ENCODE measurements around the gene CAPNS2. TPM values are rescaled to one million over a fixed set of nuclear protein-coding genes. Genes with fewer than 3 reads are reported as not detected.
"Not testable (repeated sequence)": the region's sequence is repeated elsewhere in the genome, so short reads cannot be mapped to it uniquely, and the experiment has no call there.

The CAPNS2 gene
- total RNA-seq, 1 experiment from 2014 or later: not detected

- Histone ChIP-seq H4K20me1 (ENCODE audit: insufficient read depth) (no peaks in the 10 kb centered on the region), H3K4me3 (replicated peaks in 1 of 2; ENCODE audit: low read depth in 1 of 2, low read length in 2 of 2) (no peak overlapping the region), H2AFZ (ENCODE audit: low read depth, low read length, poor library complexity, severe bottlenecking) (no peak overlapping the region), H3K79me2 (ENCODE audit: insufficient read depth, low read length) (no peaks in the 10 kb centered on the region), H3K9me2 (ENCODE audit: insufficient read depth) (no peaks in the 10 kb centered on the region), H3K9me3 (ENCODE audit: control insufficient read depth in 1 of 2, insufficient read depth in 1 of 2, low read depth in 1 of 2, low read length in 2 of 2) (no peaks in the 10 kb centered on the region), H3K4me2 (ENCODE audit: low read length) (no peak overlapping the region), H3K27me3 (ENCODE audit: insufficient read depth, low read length) (peaks cover 26% of the 10 kb centered on the region), H3K4me1 (ENCODE audit: control insufficient read depth in 1 of 2, insufficient read depth in 2 of 2, low read length in 2 of 2) (no peaks in the 10 kb centered on the region), H3K36me3 (ENCODE audit: control insufficient read depth in 1 of 2, insufficient read depth in 2 of 2, low read length in 2 of 2) (no peaks in the 10 kb centered on the region), H3K27ac (ENCODE audit: low read depth, low read length) (no peak overlapping the region), H3K9ac (ENCODE audit: low read length) (no peak overlapping the region)
- TF ChIP-seq RAD21 (IDR thresholded peaks at IDR 0.05; ENCODE audit: low read depth) (no peak), EZH2phosphoT487 (IDR thresholded peaks at IDR 0.05; ENCODE audit: borderline replicate concordance) (no peak), EGR1 (IDR thresholded peaks at IDR 0.05; ENCODE audit: low read depth) (no peak), CEBPB (IDR thresholded peaks at IDR 0.05; ENCODE audit: low read depth) (no peak), YY1 (IDR thresholded peaks at IDR 0.05; ENCODE audit: extremely low read depth, insufficient replicate concordance, low read depth, low read length) (no peak), CBX3 (IDR thresholded peaks at IDR 0.05; ENCODE audit: low read depth) (no peak), ZFX (IDR thresholded peaks at IDR 0.05) (no peak), EZH2 (IDR thresholded peaks at IDR 0.05) (no peak), POLR2A (IDR thresholded peaks at IDR 0.05; ENCODE audit: borderline replicate concordance, extremely low read depth, insufficient read depth, insufficient read length) (no peak)
- RAD21 ChIA-PET (ENCODE audit: low non-redundant PET in 1 of 2, low total read pairs in 2 of 2, uncharacterized antibody in 2 of 2, unreplicated experiment in 2 of 2): no interaction called here
- ATAC-seq (no peak), DNase-seq (ENCODE audit: low read depth, low spot score) (no peak)
- CTCF ChIA-PET: no interaction called here
- intact Hi-C loops (cut with micrococcal nuclease): no loop called here
- BruUV-seq (replicated peaks): no TSS peak
- POLR2A ChIA-PET: no interaction called here
These were observed 47.3 kb downstream of the CAPNS2 start for GRCh38 chr16:55613613-55614335.

- ChIA-PET CTCF (no interaction called here), POLR2A (no interaction called here), RAD21 (ENCODE audit: low non-redundant PET in 1 of 2, low total read pairs in 2 of 2, uncharacterized antibody in 2 of 2, unreplicated experiment in 2 of 2) (no interaction called here)
- Histone ChIP-seq H3K27ac (ENCODE audit: low read depth, low read length) (no peak overlapping the region), H3K9me3 (ENCODE audit: control insufficient read depth in 1 of 2, insufficient read depth in 1 of 2, low read depth in 1 of 2, low read length in 2 of 2) (no peaks in the 10 kb centered on the region), H3K79me2 (ENCODE audit: insufficient read depth, low read length) (no peaks in the 10 kb centered on the region), H4K20me1 (ENCODE audit: insufficient read depth) (no peaks in the 10 kb centered on the region), H3K4me1 (ENCODE audit: control insufficient read depth in 1 of 2, insufficient read depth in 2 of 2, low read length in 2 of 2) (no peaks in the 10 kb centered on the region), H3K4me3 (replicated peaks in 1 of 2; ENCODE audit: low read depth in 1 of 2, low read length in 2 of 2) (no peak overlapping the region), H3K27me3 (ENCODE audit: insufficient read depth, low read length) (peaks cover 24% of the 10 kb centered on the region), H3K4me2 (ENCODE audit: low read length) (no peak overlapping the region), H3K36me3 (ENCODE audit: control insufficient read depth in 1 of 2, insufficient read depth in 2 of 2, low read length in 2 of 2) (no peaks in the 10 kb centered on the region), H3K9ac (ENCODE audit: low read length) (no peak overlapping the region), H3K9me2 (ENCODE audit: insufficient read depth) (no peaks in the 10 kb centered on the region), H2AFZ (ENCODE audit: low read depth, low read length, poor library complexity, severe bottlenecking) (no peak overlapping the region)
- intact Hi-C loops (cut with micrococcal nuclease): no loop called here
- BruUV-seq (replicated peaks): no TSS peak
- ATAC-seq: no peak
- TF ChIP-seq FOSL1 (IDR thresholded peaks at IDR 0.05; ENCODE audit: low read depth) (no peak), YY1 (IDR thresholded peaks at IDR 0.05; ENCODE audit: extremely low read depth, insufficient replicate concordance, low read depth, low read length) (no peak), CEBPB (IDR thresholded peaks at IDR 0.05; ENCODE audit: low read depth) (no peak), JUND (IDR thresholded peaks at IDR 0.05) (no peak), SRF (IDR thresholded peaks at IDR 0.05; ENCODE audit: low read depth) (no peak), POLR2AphosphoS5 (IDR thresholded peaks at IDR 0.05; ENCODE audit: low read depth, low read length) (no peak), TCF7L2 (IDR thresholded peaks at IDR 0.05; ENCODE audit: borderline replicate concordance, extremely low read depth, insufficient read depth, insufficient read length) (no peak), MAX (IDR thresholded peaks at IDR 0.05) (no peak)
- no peak for DNase-seq (ENCODE audit: low read depth, low spot score)
These were observed 48.6 kb downstream of the CAPNS2 start for GRCh38 chr16:55615071-55615470.

GRCh38 chr16:55615670-55616069 is 49.2 kb downstream of the CAPNS2 start:
- H3K27me3 ChIP-seq (ENCODE audit: insufficient read depth, low read length): peaks cover 20% of the 10 kb centered on the region
- H3K4me1 ChIP-seq (ENCODE audit: control insufficient read depth in 1 of 2, insufficient read depth in 2 of 2, low read length in 2 of 2); H3K27ac ChIP-seq (ENCODE audit: low read depth, low read length); RAD21 ChIA-PET (ENCODE audit: low non-redundant PET in 1 of 2, low total read pairs in 2 of 2, uncharacterized antibody in 2 of 2, unreplicated experiment in 2 of 2); H3K9ac ChIP-seq (ENCODE audit: low read length); H3K9me3 ChIP-seq (ENCODE audit: control insufficient read depth in 1 of 2, insufficient read depth in 1 of 2, low read depth in 1 of 2, low read length in 2 of 2); DNase-seq (ENCODE audit: low read depth, low spot score); H3K4me2 ChIP-seq (ENCODE audit: low read length); H3K79me2 ChIP-seq (ENCODE audit: insufficient read depth, low read length); intact Hi-C loops (cut with micrococcal nuclease); H3K4me3 ChIP-seq (replicated peaks in 1 of 2; ENCODE audit: low read depth in 1 of 2, low read length in 2 of 2); H2AFZ ChIP-seq (ENCODE audit: low read depth, low read length, poor library complexity, severe bottlenecking); POLR2A ChIA-PET; H3K9me2 ChIP-seq (ENCODE audit: insufficient read depth); BruUV-seq (replicated peaks); H4K20me1 ChIP-seq (ENCODE audit: insufficient read depth); CTCF ChIA-PET; ATAC-seq; H3K36me3 ChIP-seq (ENCODE audit: control insufficient read depth in 1 of 2, insufficient read depth in 2 of 2, low read length in 2 of 2): not testable (repeated sequence)

Measured in HCT116 (cell line).